ENCODE data around the gene RXRA. TPM values are rescaled to one million over a fixed set of nuclear protein-coding genes. Genes with fewer than 3 reads are reported as not detected.
A peak's percentile ranks its signal among the peaks of the same experiment; 100 is the strongest.

RXRA gene
- 10 to 100 TPM; 33.6 to 42.2 (median 33.9) TPM for polyA plus RNA-seq (ENCODE audit: insufficient read length in 3 of 3)

DNA sequence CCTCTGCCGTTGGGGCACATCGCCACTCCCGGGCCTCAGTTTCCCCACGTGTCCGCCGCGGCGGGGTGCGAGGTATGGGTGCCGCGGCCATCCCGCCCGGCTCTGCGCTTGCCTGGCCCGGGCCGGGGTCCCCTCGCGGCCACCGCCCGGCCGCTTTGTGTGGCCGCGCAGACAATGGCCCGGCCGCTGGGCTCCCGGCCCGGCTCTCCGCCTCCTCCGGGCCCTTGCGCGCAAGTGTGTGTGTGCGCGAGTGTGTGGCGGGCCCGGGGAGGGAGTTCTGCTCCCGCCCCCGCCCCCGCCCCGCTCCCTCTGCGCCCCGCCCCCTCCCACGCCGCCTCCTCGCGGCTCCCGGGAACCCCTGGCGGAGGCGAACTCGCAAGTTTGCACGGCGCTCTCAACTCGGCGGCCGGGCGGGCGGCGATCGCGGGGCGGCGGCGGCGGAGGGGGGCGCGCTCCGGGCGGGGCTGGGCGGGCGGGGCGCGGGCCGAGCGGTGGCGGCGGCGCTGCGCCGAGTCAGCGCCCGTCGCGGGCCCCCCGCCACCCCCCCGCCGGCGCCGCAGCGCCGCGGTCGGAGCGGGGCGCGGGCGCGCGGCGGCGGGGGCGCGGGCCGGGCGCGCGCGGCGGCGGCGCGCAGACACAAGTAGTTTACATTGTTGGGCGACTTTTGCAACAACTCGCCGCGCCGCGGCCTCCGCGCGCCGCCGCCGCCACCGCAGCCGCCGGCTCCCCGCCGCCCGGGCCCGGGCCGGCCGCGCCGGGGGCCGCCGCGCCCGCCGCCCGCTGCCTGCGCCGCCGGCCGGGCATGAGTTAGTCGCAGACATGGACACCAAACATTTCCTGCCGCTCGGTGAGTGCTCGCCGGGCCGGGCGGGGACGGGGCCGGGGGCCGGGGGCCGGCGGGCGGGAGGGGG, at the start of gene RXRA:
RXRA (plus strand) TSS at position 643 of the 911 bp plus-strand sequence; CDS start at position 820, 177 bp downstream.
- peak in 1 of 3 donors; percentile 56 for DNase-seq (ENCODE audit: low read depth in 3 of 3, low spot score in 2 of 3)

- no peak for DNase-seq (ENCODE audit: low read depth in 3 of 3, low spot score in 2 of 3)
Observed at GRCh38 chr9:134278286-134278685, 48.0 kb upstream of the RXRA start.

- DNase-seq (ENCODE audit: low read depth in 3 of 3, low spot score in 2 of 3), result no peak
Observed at GRCh38 chr9:134278974-134279640, 47.1 kb upstream of the RXRA start.

- DNase-seq (ENCODE audit: low read depth in 3 of 3, low spot score in 2 of 3), result no peak
Observed at GRCh38 chr9:134282138-134282650, 44.1 kb upstream of the RXRA start.

DNA sequence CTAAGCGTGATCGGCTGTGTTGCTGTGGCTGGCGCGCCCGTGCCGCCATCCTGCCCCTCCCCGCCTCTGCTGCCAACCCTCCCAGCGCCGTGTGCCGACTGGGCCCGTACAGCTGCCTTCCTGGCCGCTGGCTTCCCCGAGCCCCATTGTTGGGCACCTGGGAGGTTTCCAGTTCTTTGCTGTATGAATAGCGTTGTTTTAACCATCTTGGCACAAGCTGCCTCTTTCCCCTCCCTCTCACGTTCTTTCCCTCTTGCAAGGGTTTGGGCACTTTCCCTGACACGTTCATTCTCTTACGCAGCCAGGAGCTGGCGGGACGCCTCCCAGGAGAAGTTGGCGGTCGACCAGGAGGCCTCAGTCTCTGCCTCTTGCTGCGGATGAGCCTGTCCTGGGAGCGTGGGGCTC, 43.1 kb upstream of the RXRA start:
- DNase-seq (ENCODE audit: low read depth in 3 of 3, low spot score in 2 of 3), result no peak

DNA sequence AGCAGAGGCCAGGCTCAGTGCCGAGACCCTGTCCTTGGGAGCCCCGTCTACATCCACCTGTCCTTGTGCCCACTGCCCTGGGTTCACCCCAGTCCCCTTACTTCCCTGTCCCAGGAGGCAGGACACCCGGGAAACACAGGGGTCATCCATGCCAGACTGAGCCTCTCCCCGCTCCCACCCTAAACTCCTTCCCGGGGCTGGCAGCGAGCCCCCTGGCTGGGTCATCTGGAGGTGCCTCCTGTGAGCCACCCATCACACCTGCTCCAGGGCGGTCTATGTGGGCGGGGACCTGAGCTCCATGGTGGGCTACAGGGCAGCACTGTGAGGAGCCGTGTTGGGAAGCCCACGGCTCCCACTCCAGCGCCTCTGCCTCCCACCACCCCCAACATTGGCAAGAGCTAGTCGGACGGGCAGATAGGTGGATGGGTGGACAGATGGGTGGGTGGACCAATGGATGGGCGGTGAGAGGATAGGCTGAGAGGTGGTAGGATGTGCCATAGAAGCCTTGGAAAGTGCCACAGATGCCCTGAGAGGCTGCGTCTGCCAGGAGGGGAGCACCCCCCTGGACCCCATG, 42.5 kb upstream of the RXRA start:
- DNase-seq (ENCODE audit: low read depth in 3 of 3, low spot score in 2 of 3), result no peak

GRCh38 chr9:134284273-134284672, 42.0 kb upstream of the RXRA start:
- DNase-seq (ENCODE audit: low read depth in 3 of 3, low spot score in 2 of 3), result no peak

DNA sequence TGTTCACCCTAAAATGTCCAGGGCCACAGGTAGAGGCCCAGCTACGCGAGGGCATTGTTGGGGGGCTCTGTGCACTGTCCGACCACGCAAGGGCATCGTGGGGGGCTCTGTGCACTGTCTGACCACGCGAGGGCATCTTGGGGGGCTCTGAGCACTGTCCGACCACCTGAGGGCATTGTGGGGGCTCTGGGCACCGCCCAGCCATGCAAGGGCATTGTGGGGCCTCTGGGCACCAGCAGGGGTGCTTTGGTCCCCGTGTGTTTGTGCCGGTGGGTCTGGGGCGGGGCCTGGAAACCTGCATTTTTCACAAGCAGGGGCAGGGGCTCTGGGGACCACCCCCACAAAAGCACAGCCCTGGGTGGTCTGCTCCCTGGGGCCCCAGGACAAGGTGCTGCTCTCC, 41.5 kb upstream of the RXRA start:
- DNase-seq (ENCODE audit: low read depth in 3 of 3, low spot score in 2 of 3), result no peak

GRCh38 chr9:134285215-134285845, 40.9 kb upstream of the RXRA start:
- no peak for DNase-seq (ENCODE audit: low read depth in 3 of 3, low spot score in 2 of 3)

GRCh38 chr9:134286471-134287245, 39.6 kb upstream of the RXRA start:
- DNase-seq (ENCODE audit: low read depth in 3 of 3, low spot score in 2 of 3), result no peak

- DNase-seq (ENCODE audit: low read depth in 3 of 3, low spot score in 2 of 3), result no peak
Observed at GRCh38 chr9:134287591-134288491, 38.4 kb upstream of the RXRA start.

- DNase-seq (ENCODE audit: low read depth in 3 of 3, low spot score in 2 of 3), result no peak
Observed at GRCh38 chr9:134288746-134289145, 37.5 kb upstream of the RXRA start.

DNA sequence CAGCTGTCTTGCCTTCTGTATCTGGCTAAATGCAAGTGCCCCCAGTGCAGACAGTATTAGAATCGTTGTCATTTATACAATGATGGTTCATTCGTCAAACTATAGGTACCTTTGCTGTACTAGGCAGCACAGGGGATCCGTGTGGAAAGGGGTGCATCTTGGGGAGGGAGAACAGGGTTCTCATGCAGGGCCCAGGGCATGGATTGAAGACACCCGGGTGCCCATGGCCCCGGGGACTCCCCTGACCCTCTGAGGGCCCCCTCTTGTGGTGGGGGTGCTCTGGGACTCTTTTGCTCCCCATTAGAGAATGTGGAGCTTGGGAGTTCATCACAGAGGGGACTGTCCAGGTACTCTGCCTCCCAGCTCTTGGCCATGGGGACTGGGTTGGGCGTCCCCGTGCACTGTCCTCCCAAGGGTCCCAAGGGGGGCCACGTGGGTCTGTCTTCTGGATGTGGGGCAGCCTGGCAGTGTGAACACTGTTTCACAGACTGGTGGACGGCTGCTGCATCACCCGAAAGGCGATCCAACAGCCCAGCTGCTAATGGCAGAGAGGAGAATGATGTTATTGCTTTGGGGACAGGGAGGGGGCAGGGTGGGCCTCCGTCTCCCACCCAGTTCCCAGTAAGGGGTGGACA, 36.9 kb upstream of the RXRA start:
- DNase-seq (ENCODE audit: low read depth in 3 of 3, low spot score in 2 of 3), result no peak

DNA sequence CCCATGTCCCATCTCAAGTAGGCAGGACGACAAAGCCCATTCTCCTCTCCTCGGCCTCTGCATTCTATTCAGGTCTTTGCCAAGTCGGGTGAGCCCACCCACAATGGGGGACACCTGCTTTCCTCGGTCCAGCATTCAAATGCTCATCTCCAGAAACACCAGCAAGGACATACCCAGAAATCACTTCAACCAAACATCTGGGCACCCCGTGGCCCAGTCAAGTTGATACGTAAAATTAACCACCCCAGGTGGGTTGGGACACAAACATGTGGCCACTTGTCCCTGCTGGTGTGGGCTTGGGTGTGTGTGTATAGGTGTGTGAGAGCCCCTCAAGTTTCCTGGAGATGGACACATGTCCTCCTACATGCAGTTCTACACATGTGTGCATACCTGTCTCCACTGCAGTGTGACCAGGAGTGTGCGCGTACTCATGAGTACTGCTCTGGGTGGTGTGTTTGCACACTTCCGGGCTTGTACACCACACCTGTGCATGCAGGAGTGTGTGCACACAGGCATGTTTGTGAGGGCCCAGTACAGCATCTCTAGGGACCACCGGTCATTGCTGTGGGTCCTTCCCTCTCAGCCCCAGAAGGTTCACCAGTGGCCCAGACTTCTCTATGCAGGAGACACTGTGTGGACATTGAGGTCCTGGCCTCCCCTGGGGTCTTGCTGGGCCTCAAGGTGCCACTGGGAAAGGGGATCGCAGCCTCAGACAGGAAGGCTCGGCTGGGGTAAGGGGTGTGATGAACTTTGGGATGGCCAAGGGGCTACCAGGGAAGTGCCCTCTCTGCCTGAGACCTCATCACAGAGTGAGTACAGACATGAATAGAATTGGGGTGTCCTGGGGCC, 35.4 kb upstream of the RXRA start:
- DNase-seq (ENCODE audit: low read depth in 3 of 3, low spot score in 2 of 3), result no peak

DNA sequence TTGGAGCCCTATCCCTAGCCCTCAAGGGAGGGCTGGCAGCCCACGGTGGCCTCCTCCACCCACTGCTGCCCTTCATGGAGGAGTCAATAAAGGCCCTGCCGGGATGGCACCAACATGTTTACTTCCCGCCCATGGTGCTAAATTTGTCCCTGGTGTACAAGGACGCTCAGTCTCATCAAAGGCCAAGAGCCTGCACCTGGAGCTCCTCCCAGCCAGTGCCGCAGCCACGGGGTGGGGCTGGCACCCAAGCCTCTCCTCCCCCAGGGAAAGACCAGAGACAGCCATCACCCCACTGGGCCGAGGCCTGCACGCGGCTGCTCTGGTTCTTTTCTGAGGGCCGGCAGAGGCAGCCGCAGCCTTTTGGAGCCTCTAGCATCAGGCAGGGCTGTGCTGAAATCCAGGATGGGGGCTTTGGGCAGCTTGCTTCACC, 34.8 kb upstream of the RXRA start:
- no peak for DNase-seq (ENCODE audit: low read depth in 3 of 3, low spot score in 2 of 3)

- no peak for DNase-seq (ENCODE audit: low read depth in 3 of 3, low spot score in 2 of 3)
Observed at GRCh38 chr9:134291961-134292871, 34.0 kb upstream of the RXRA start.

Measured in right renal cortex interstitium (tissue), 3 donors.